HG03521 (cell line): ENCODE measurements around the gene C1QTNF1.
"Not testable (repeated sequence)": the region's sequence is repeated elsewhere in the genome, so short reads cannot be mapped to it uniquely, and the experiment has no call there.

ENCODE experiments used
- ATAC-seq: cut with Tn5 transposase; IDR thresholded peaks from one replicate; pipeline ENCODE4 v1.9.1; 2021; ENCODE audit warnings: mild to moderate bottlenecking, moderate library complexity; ENCODE audit not compliant: unreplicated experiment

C1QTNF1 gene

GRCh38 chr17:79005063-79005861 is 18.7 kb upstream of the C1QTNF1 start:
- no peak for ATAC-seq

- no peak for ATAC-seq
These were observed 17.9 kb upstream of the C1QTNF1 start for GRCh38 chr17:79006046-79006445.

DNA sequence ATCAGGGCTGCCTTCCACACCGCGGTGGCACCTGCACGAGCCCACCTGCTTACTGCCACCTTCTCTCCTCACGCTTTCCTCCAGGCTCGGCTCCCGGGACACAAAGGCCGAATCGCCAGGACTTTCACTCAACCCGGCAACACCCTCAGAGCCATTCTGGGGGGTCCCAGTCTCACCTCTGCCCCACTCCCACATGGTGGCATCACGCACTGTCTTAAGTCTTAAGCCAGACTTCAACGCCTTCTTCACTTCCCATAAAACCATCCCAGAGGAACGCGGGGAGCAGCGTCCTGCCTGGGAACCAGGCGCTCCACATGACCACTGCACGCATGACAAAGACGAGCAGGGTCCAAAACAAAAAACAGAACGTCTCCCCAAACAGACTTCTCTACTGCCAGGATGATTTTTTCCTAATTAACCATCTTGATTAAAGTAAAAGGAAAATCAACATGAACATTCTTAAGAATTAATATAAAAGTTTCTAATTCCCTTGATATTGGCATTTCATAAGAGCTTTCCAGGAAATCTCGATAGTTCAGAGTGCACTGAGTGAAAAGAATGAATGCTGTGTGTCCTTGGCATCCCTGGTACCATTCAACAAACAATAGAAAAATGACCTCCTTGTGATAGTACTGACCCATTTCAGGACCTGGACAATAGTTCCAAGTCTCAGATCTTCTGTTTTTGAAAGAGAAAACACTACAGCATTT is 17.0 kb upstream of the C1QTNF1 start:
- ATAC-seq = no peak

DNA sequence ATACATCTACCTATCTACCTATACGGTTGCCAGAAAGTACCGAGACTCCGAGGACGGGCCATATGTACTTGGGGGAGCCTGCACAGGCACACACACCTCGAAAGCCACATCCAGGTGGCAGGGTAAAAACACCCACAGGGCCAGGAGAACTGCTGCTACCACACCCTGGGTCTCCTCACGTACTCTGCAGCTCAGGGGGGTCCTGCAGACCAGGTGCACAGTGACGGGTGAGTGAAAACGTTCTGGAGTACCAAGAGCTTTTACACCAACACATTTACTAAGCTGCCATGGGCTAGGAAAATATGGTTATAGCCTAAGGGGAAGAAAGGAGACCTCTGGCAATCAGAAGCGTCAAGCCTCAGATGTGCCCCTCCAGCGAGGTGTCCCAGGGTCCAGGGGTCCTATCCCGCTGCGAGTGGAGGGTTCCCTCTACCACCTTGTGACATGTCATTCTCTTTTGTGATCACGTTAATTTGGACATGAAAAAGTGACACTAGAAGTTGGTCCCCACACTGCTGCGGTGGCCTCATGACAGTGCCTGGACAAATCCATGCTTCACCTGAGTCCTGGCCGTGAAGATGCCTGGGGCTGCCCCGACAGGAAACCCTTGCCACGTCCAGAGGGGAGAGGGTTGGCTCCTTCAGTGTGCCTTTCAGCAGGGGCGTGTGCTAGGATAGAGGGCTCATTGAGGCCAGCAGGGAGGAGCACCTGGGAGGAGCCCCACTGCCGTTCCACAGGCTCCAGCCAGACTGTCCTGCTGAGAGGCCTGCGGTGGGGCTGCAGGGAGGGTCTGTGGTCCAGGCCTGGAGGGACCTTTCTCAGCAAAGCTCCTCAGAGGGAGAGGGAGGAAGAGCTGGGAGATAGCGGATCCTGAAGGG is 16.2 kb upstream of the C1QTNF1 start:
- ATAC-seq = no peak

GRCh38 chr17:79008666-79009387 is 15.1 kb upstream of the C1QTNF1 start:
- no peak for ATAC-seq

DNA sequence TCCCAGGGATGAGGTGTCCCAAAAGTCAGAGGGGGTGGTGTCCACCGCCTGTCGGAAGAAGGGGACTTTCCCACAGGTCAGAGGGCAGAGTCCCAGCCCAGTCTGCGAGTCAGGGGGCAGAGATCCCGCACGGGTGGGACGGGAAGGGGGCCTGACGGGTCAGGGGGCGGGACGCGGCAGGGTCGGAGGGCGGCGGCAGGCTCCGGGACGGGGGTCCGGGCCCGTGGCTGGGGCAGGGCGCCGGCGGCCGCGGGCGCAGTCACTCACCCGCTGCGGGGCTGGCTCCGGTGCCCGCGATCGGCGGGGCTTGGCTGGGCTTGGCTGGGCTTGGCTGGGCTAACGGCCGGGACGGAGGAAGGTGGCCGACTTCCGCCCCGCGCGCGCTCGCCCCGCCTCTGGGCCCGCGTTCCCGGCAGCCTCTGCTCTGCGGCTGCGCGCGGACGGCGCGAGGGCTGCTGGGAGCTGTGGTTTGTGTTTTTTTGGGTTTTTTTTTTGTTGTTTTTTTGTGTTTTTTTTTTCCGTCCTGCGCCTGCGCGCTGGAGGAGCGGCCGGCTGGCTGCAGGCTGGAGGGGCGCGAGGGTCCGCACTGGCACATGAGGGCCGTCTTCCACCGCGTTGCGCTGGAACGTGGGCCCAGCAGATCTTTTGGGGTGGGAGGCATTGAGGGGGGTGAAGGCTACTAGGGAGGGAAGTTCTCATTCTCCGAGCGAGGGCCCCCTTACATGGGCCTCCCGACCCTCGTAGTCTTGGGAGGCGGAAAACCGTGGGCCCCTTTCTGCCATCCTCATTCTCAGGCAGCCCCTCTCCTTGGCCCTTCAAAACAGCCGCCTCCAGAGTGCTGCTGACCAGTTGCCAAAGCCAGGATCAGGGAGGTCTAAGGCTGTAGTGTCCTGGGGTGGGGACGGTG is 14.3 kb upstream of the C1QTNF1 start, which contains the start of gene CANT1:
Gene CANT1 (minus strand): TSS at position 368 of the 907 bp plus-strand sequence. CDS start 12,142 bp downstream, outside the sequence.
- peak; percentile 91 for ATAC-seq

GRCh38 chr17:79010304-79010646 is 13.7 kb upstream of the C1QTNF1 start:
- ATAC-seq = no peak

DNA sequence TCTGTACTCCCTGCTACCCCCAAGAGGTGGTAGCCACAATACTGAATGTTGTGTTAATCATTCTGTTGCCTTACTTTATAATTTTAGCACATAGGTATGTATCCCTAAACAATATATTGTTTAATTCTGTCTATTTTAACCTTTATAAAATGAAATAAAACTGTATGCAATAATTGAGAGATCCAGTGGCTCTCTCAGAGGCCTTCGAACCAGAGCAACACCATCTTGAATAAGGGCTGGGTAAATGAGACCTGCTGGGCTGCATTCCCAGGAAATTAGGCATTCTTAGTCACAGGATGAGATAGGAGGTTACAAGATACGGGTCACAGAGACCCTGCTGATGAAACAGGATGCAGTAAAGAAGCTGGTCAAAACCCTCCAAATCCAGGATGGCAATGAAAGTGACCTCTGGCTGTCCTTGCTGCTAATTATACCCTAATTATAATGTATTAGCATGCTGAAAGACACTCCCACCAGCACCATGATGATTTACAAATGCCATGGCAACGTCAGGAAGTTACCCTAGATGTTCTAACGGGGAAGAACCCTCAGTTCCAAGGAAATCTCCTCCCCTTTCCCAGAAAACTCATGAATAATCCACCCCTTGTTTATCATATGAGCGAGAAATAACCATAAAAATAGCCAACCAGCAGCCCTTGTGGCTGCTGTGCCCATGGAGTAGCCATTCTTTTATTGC is 12.4 kb upstream of the C1QTNF1 start:
- no peak for ATAC-seq

- ATAC-seq = no peak
These were observed 11.3 kb upstream of the C1QTNF1 start for GRCh38 chr17:79012563-79013134.

DNA sequence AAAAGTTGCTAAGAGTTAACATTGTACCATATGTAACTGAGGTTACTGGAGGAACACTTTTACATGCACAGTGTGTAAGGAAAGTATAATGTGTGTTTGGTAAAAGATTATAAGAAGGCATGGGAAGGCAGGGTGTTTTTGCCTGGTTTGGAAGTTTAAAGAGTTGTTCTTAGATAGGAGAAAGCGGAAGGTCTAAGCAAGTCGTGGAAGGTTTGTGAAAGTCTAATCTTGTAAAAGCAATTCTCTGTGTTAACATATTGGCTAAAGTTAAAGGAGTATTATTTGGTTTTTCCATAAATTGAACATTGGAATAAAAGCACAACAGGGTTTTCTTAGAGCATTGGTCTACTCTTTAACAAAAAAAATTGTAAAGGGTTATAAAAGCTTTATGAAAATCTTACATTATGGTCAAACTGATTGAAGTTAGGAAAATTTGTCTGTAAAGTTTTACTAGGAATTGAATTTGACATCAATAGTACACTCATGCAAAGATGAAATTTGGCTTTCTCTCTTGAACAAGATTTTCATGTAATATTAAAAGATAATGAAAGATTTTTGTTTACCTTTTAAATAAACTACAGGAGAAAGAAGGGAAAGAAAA is 9.7 kb upstream of the C1QTNF1 start:
- no peak for ATAC-seq

DNA sequence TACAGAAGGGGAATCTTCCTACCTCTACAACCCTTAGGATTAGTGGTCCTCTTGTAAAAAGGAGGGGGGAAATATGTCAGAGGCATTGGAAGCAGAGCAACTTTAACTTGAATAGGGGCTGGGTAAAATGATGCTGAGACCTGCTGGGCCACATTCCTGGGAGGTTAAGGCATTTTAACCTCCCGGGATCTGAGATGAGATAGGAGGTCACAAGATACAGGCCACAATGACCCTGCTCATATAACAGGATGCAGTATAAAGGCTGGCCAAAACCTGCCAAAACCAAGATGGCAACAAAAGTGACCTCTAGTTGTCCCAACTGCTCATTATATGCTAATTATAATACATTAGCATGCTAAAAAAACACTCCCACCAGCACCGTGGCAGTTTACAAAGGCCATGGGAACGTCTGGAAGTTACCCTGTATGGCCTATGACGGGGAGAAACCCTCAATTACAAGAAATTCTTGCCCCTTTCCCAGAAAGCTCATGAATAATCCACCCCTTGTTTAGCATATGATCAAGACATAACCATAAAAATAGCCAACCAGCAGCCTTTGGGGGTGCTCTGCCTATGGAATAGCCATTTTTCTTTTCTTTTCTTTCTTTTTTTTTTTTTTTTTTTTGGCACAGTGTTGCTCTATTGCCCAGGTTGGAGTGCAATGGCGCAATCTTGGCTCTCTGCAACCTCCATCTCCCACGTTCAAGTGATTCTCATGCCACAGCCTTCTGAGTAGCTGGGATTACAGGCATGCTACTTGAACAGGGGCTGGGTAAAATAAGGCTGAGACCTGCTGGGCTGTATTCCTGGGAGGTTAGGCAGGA is 6.2 kb upstream of the C1QTNF1 start:
- no peak for ATAC-seq

GRCh38 chr17:79018370-79018695 is 5.6 kb upstream of the C1QTNF1 start:
- no peak for ATAC-seq

GRCh38 chr17:79019261-79019631 is 4.7 kb upstream of the C1QTNF1 start:
- ATAC-seq = no peak

DNA sequence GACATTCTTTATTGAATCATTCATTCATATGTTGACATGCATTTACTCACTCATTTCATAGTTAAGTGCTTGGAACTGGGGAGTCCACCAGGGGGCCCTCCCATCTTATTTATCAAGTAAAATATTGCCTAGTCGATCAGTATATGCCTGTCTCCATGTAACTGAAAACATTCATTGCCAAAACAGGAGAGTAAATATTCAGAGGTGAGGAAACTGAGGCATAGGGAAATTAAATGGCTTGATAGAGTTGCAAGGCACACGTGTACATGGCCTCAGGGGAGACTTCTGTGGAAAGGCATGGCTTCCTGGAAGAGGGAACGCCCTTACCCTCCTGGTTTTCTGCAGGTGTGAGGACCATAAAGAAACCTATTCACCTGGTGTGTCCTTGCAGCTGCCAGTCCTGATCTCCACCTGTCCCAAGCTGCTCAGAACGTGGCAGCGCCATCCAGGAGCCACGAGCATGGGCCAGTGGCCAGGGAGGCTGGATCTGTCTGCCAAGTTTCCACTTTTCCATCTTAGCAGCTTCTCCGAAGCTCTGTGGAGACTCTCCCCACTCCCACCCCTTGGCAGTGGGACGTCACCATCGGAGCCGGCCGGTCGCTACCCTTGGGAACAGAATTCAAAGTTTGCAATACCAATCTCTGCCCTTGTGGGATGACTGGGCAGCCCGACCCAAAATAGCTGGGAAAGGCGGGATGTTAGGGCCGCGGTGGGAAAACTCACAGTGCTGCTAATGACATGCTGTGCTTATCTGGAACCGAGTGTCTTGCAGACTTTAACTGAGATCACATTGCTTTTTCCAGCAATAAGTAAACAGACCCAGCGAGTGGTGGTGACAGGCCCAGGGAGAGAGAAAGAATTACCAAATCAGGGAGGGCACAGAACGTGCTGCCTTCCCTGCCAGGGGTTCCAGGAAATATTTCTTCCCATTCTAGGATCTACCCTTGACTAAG is 4.1 kb upstream of the C1QTNF1 start:
- ATAC-seq = no peak

GRCh38 chr17:79020631-79021301 is 3.2 kb upstream of the C1QTNF1 start:
- ATAC-seq = no peak

DNA sequence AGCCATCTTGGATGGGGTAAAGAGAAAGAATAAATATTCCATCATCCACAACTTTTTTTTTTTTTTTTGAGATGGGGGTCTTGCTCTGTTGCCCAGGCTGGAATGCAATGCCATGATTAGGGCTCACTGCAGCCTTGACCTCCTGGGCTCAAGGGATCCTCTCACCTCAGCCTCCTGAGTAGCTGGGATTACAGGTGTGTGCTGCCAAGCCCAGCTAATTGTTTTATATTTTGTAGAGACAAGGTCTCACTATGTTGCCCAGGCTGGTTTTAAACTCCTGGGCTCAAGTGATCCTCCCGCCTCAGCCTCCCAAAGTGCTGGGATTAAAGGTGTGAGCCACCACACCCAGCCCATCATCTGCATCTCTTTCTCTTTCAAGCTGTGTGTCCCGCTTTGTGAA is 2.0 kb upstream of the C1QTNF1 start:
- not testable (repeated sequence) for ATAC-seq
